Cardiac muscle cell (in vitro differentiated cells and primary cell): ENCODE data around the gene EFCAB6. TPM values are rescaled to one million over a fixed set of nuclear protein-coding genes. Genes with fewer than 3 reads are reported as not detected.

Experiments
- DNase-seq, 2 donors: peaks; one replicate each; pipeline versions ENCODE4 v3.0.0 to v3.0.0-alpha.2; 2010 to 2017; ENCODE audit warnings: low read depth in 1 of 2, low spot score in 1 of 2
- H3K27ac ChIP-seq: fragments of 200-600 bp; sonication (generic); 2 replicates; pipeline ENCODE4 v1.5.1; 2016
- H3K27me3 ChIP-seq: fragments of 200-600 bp; sonication (generic); 2 replicates; pipeline ENCODE4 v1.6.0; 2016; ENCODE audit warnings: control low read depth
- H3K36me3 ChIP-seq: fragments of 200-600 bp; sonication (generic); 2 replicates; pipeline ENCODE4 v1.5.1; 2016; ENCODE audit warnings: control low read depth
- H3K4me1 ChIP-seq: fragments of 200-600 bp; sonication (generic); 2 replicates; pipeline ENCODE4 v1.8.1; 2017; ENCODE audit warnings: low read depth, mild to moderate bottlenecking, mixed run types
- H3K4me3 ChIP-seq: fragments of 200-600 bp; sonication (generic); 2 replicates; pipeline ENCODE4 v1.5.1; 2016; ENCODE audit warnings: mild to moderate bottlenecking
- H3K9me3 ChIP-seq: fragments of 200-600 bp; sonication (generic); 2 replicates; pipeline ENCODE4 v1.5.1; 2017; ENCODE audit warnings: low read depth, mild to moderate bottlenecking, control low read depth
- polyA plus RNA-seq: library from polyadenylated mRNA; unstranded; fragments of >200 nt; fragmentation: Nextera tagmentation; extraction: Ambion mirVana; gene quantifications from 2 replicates; pipeline ENCODE4 v1.2.1, GENCODE V29; 2016
- total RNA-seq: library from RNA; depleted of rRNA; stranded (reverse); fragments of >200 nt; gene quantifications from 2 replicates; pipeline ENCODE4 v1.2.3, GENCODE V29; 2016
- TF ChIP-seq, protein P1 (sequence below): IDR thresholded peaks from 2 replicates; pipeline ENCODE4 v1.5.1; 2012; ENCODE audit warnings: low read depth, mild to moderate bottlenecking, low read length

The EFCAB6 gene
- total and polyA plus RNA-seq, 2 experiments from 2014 or later: 1.5 to 3.8 TPM

GRCh38 chr22:43532301-43533155, 279.6 kb downstream of the EFCAB6 start:
- Histone ChIP-seq H3K36me3 (no peaks in the 10 kb centered on the region), H3K27ac (no peak overlapping the region), H3K27me3 (no peaks in the 10 kb centered on the region), H3K4me3 (no peak overlapping the region), H3K4me1 (no peaks in the 10 kb centered on the region), H3K9me3 (no peaks in the 10 kb centered on the region)
- DNase-seq: no peak
- TF ChIP-seq, protein P1, sequence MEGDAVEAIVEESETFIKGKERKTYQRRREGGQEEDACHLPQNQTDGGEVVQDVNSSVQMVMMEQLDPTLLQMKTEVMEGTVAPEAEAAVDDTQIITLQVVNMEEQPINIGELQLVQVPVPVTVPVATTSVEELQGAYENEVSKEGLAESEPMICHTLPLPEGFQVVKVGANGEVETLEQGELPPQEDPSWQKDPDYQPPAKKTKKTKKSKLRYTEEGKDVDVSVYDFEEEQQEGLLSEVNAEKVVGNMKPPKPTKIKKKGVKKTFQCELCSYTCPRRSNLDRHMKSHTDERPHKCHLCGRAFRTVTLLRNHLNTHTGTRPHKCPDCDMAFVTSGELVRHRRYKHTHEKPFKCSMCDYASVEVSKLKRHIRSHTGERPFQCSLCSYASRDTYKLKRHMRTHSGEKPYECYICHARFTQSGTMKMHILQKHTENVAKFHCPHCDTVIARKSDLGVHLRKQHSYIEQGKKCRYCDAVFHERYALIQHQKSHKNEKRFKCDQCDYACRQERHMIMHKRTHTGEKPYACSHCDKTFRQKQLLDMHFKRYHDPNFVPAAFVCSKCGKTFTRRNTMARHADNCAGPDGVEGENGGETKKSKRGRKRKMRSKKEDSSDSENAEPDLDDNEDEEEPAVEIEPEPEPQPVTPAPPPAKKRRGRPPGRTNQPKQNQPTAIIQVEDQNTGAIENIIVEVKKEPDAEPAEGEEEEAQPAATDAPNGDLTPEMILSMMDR: no peak

DNA sequence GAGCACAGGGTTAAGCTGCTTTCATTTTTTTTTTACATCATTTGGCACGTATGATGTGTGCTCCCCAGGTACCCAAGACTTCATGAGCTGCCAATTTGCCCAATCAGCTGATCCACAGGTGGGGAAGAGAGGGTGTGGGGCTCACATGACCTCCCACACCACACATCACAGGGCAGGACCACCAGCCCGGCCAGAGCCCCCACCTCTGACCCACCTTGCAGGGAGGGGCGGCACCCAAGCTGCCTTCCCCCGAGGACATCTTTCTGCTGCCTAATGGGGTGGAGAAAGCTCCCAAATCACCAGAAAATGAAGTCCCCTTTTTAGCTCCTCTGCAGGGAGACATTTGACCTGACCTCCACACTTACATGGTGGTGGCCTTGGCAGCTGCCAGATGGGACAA, 280.5 kb downstream of the EFCAB6 start:
- H3K9me3 ChIP-seq: no peaks in the 10 kb centered on the region
- H3K4me3 ChIP-seq: no peak overlapping the region
- H3K4me1 ChIP-seq: no peaks in the 10 kb centered on the region
- H3K27ac ChIP-seq: no peak overlapping the region
- no peaks in the 10 kb centered on the region for H3K27me3 ChIP-seq
- TF ChIP-seq, protein P1: no peak
- no peak for DNase-seq
- H3K36me3 ChIP-seq: no peaks in the 10 kb centered on the region

GRCh38 chr22:43530349-43531201, 281.5 kb downstream of the EFCAB6 start:
- no peaks in the 10 kb centered on the region for H3K9me3 ChIP-seq
- H3K27ac ChIP-seq: no peak overlapping the region
- no peak for DNase-seq
- TF ChIP-seq, protein P1: no peak
- no peak overlapping the region for H3K4me3 ChIP-seq
- no peaks in the 10 kb centered on the region for H3K27me3 ChIP-seq
- no peaks in the 10 kb centered on the region for H3K36me3 ChIP-seq
- H3K4me1 ChIP-seq: no peaks in the 10 kb centered on the region

GRCh38 chr22:43529934-43530333, 282.2 kb downstream of the EFCAB6 start:
- DNase-seq: no peak
- TF ChIP-seq, protein P1: no peak
- no peaks in the 10 kb centered on the region for H3K27me3 ChIP-seq
- H3K27ac ChIP-seq: no peak overlapping the region
- no peaks in the 10 kb centered on the region for H3K36me3 ChIP-seq
- no peaks in the 10 kb centered on the region for H3K4me1 ChIP-seq
- H3K9me3 ChIP-seq: no peaks in the 10 kb centered on the region
- H3K4me3 ChIP-seq: no peak overlapping the region

DNA sequence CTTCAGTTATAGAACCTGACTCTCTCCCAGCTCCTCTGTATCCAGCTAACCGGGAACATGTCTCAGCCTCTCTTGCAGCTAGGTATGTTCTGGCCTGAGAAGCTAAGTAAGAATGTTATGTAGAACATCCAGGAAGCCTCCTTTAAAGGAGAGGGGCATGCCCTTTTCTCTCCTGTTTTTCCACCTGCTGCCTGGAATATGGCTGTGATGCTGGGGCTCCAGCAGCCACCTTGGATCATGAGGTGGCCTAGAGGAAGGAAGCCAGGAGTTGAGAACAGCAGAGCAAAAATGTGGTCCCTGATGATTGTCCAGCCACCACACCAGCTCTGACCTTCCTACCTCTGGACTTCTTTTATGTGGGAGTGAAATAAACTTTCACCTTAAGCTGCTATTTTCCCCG, 282.6 kb downstream of the EFCAB6 start:
- TF ChIP-seq, protein P1: no peak
- H3K4me3 ChIP-seq: no peak overlapping the region
- DNase-seq: no peak

More for the DNA sequence above, 282.6 kb downstream of the EFCAB6 start:
- Histone ChIP-seq H3K27me3 (no peaks in the 10 kb centered on the region), H3K9me3 (no peaks in the 10 kb centered on the region), H3K27ac (no peak overlapping the region), H3K36me3 (no peaks in the 10 kb centered on the region), H3K4me1 (no peaks in the 10 kb centered on the region)
